C4-2B (cell line): ENCODE results near the gene NXPE1.

ENCODE experiments used
- ZFX ChIP-seq: fragments of 450-650 bp; IDR thresholded peaks from 2 replicates; pipeline ENCODE4 v1.6.1; 2017
- TF ChIP-seq, protein P1 (sequence below): fragments of 450-650 bp; conservative IDR thresholded peaks from 2 replicates; pipeline ENCODE4 v1.5.1; 2017; ENCODE audit warnings: mild to moderate bottlenecking

DNA sequence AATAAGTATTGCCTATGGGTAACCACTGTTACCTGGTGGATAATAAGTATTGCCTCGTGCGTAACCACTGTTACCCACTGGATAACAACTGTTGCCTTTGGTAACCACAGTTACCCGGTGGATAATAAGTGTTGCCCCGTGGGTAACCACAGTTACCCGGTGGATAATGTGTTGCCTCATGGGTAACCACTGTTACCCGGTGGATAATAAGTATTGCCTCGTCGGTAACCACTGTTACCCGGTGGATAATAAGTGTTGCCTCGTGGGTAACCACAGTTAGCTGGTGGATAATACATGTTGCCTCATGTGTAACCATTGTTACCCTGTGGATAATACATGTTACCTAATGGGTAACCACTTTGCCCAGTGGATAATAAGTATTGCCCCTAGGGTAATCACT, 45.7 kb upstream of the NXPE1 start:
- TF ChIP-seq, protein P1, sequence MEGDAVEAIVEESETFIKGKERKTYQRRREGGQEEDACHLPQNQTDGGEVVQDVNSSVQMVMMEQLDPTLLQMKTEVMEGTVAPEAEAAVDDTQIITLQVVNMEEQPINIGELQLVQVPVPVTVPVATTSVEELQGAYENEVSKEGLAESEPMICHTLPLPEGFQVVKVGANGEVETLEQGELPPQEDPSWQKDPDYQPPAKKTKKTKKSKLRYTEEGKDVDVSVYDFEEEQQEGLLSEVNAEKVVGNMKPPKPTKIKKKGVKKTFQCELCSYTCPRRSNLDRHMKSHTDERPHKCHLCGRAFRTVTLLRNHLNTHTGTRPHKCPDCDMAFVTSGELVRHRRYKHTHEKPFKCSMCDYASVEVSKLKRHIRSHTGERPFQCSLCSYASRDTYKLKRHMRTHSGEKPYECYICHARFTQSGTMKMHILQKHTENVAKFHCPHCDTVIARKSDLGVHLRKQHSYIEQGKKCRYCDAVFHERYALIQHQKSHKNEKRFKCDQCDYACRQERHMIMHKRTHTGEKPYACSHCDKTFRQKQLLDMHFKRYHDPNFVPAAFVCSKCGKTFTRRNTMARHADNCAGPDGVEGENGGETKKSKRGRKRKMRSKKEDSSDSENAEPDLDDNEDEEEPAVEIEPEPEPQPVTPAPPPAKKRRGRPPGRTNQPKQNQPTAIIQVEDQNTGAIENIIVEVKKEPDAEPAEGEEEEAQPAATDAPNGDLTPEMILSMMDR = no peak
- no peak for TF ChIP-seq ZFX
